SK-N-SH treated with all-trans-retinoic acid at 6 μM for 48 hours (cell line): ENCODE measurements around the gene AP2B1.

ENCODE experiments used
- ARNTL ChIP-seq: fragments of 450-650 bp; formaldehyde crosslinking; IDR thresholded peaks from 2 replicates; pipeline ENCODE4 v1.5.0; 2020; ENCODE audit warnings: low read depth, mild to moderate bottlenecking, moderate library complexity, borderline replicate concordance
- CREB5 ChIP-seq: fragments of 250-450 bp; sonication (Bioruptor Pico); IDR thresholded peaks from 2 replicates; pipeline ENCODE4 v1.5.1; 2020; ENCODE audit warnings: low read depth, mild to moderate bottlenecking, moderate library complexity
- CSDC2 ChIP-seq: fragments of 250-450 bp; sonication (Bioruptor Pico); IDR thresholded peaks from 2 replicates; pipeline ENCODE4 v1.5.0; 2020; ENCODE audit warnings: mild to moderate bottlenecking, moderate library complexity
- OSR1 ChIP-seq: fragments of 250-450 bp; sonication (Bioruptor Pico); IDR thresholded peaks from 2 replicates; pipeline ENCODE4 v1.8.0; 2022; ENCODE audit warnings: moderate library complexity, mild to moderate bottlenecking, inconsistent platforms
- PATZ1 ChIP-seq: fragments of 250-450 bp; sonication (Bioruptor Pico); IDR thresholded peaks from 2 replicates; pipeline ENCODE4 v1.8.0; 2020; ENCODE audit warnings: mild to moderate bottlenecking, moderate library complexity, borderline replicate concordance
- PPARA ChIP-seq: fragments of 250-450 bp; sonication (Bioruptor Pico); IDR thresholded peaks from 2 replicates; pipeline ENCODE4 v1.5.0; 2020; ENCODE audit warnings: mild to moderate bottlenecking, borderline replicate concordance
- RARB ChIP-seq: fragments of 250-450 bp; sonication (Bioruptor Pico); IDR thresholded peaks from 2 replicates; pipeline ENCODE4 v1.8.0; 2021; ENCODE audit warnings: mild to moderate bottlenecking, moderate library complexity
- TCF4 ChIP-seq: fragments of 250-450 bp; sonication (Bioruptor Pico); IDR thresholded peaks from 2 replicates; pipeline ENCODE4 v1.8.0; 2021; ENCODE audit warnings: mild to moderate bottlenecking, moderate library complexity, borderline replicate concordance
- TOX ChIP-seq: fragments of 250-450 bp; sonication (Bioruptor Pico); IDR thresholded peaks from 2 replicates; pipeline ENCODE4 v1.8.0; 2021; ENCODE audit warnings: mild to moderate bottlenecking, moderate library complexity, borderline replicate concordance
- TSHZ2 ChIP-seq: fragments of 250-450 bp; sonication (Bioruptor Pico); IDR thresholded peaks from 2 replicates; pipeline ENCODE4 v1.5.0; 2020; ENCODE audit warnings: mild to moderate bottlenecking, moderate library complexity
- ZC3H10 ChIP-seq: fragments of 250-450 bp; sonication (Bioruptor Pico); IDR thresholded peaks from 2 replicates; pipeline ENCODE4 v1.5.1; 2021; ENCODE audit warnings: mild to moderate bottlenecking, moderate library complexity
- ZNF8 ChIP-seq: fragments of 450-650 bp; formaldehyde crosslinking; IDR thresholded peaks from 2 replicates; pipeline ENCODE4 v1.5.0; 2020; ENCODE audit warnings: mild to moderate bottlenecking, moderate library complexity

GRCh38 chr17:35666967-35667532, 79.9 kb downstream of the AP2B1 start:
- no peak for TF ChIP-seq PATZ1 (CRISPR knock-in tag)
- TF ChIP-seq TSHZ2 (CRISPR knock-in tag) = no peak
- no peak for TF ChIP-seq PPARA (CRISPR knock-in tag)
- no peak for TF ChIP-seq ZC3H10 (CRISPR knock-in tag)
- no peak for TF ChIP-seq OSR1 (CRISPR knock-in tag)
- TF ChIP-seq TCF4 (CRISPR knock-in tag) = no peak
- TF ChIP-seq ZNF8 (CRISPR knock-in tag) = no peak
- no peak for TF ChIP-seq CREB5 (CRISPR knock-in tag)
- no peak for TF ChIP-seq ARNTL (CRISPR knock-in tag)
- no peak for TF ChIP-seq CSDC2 (CRISPR knock-in tag)
- no peak for TF ChIP-seq TOX (CRISPR knock-in tag)
- TF ChIP-seq RARB = no peak
